A549 (cell line): Measurements from ENCODE around the gene IMPA2. TPM values are rescaled to one million over a fixed set of nuclear protein-coding genes. Genes with fewer than 3 reads are reported as not detected.
"Not testable (repeated sequence)": the region's sequence is repeated elsewhere in the genome, so short reads cannot be mapped to it uniquely, and the experiment has no call there.

ENCODE experiments used
- ATAC-seq, 2 experiments: fragments of 200-7000 bp in 1 of 2; fragments of >200 bp in 1 of 2; cut with Nextera tagmentation in 1 of 2; cut with Tn5 transposase in 1 of 2; 3 replicates each; pipeline versions ENCODE4 v1.8.0 to v1.9.1; 2018 to 2020; ENCODE audit warnings: mild to moderate bottlenecking in 1 of 2, moderate library complexity in 1 of 2
- CTCF ChIA-PET: fragments of 300-600 bp; sonication (Branson Sonifier 250); formaldehyde crosslinking; extraction: SDS; loops from one replicate; lab custom pipeline; 2021; ENCODE audit warnings: antibody characterized with exemption, inconsistent platforms; lab: Yijun Ruan, JAX
- POLR2A ChIA-PET: fragments of 350-600 bp; formaldehyde crosslinking; extraction: SDS; loops from one replicate; lab custom pipeline; 2021; ENCODE audit warnings: antibody characterized with exemption, inconsistent platforms; lab: Yijun Ruan, JAX
- DNase-seq, 2 experiments: peaks; one replicate each; pipeline versions ENCODE4 v3.0.0 to v3.0.0-alpha.2; 2011 to 2016; ENCODE audit warnings: low read depth in 1 of 2, low spot score in 1 of 2
- FAIRE-seq: peaks from 2 replicates; lab custom pipeline; 2011; peaks lifted over from hg19 to GRCh38; lab: Jason Lieb, UNC
- H3K27ac ChIP-seq, 2 experiments: fragments of >200 bp; sonication (Bioruptor Twin); formaldehyde crosslinking; 3 replicates each; pipeline ENCODE4 v1.5.1; 2016 to 2017
- H3K4me1 ChIP-seq: fragments of >200 bp; sonication (Bioruptor Twin); formaldehyde crosslinking; 3 replicates; pipeline ENCODE4 v1.6.1; 2016
- H3K4me2 ChIP-seq: fragments of >200 bp; sonication (Bioruptor Twin); formaldehyde crosslinking; 3 replicates; pipeline ENCODE4 v1.6.1; 2016
- H3K4me3 ChIP-seq: fragments of >200 bp; sonication (Bioruptor Twin); formaldehyde crosslinking; 3 replicates; pipeline ENCODE4 v1.5.1; 2016
- H3K9me3 ChIP-seq: fragments of >200 bp; sonication (Bioruptor Twin); formaldehyde crosslinking; 3 replicates; pipeline ENCODE4 v1.6.1; 2016
- BHLHE40 ChIP-seq: IDR thresholded peaks from 2 replicates; pipeline ENCODE4 v1.6.1; 2012; ENCODE audit warnings: low read depth, low read length, inconsistent platforms
- CEBPB ChIP-seq, 2 experiments: fragments of >200 bp in 1 of 2; sonication (Bioruptor Twin) in 1 of 2; formaldehyde crosslinking in 1 of 2; IDR thresholded peaks; 2 replicates each; pipeline ENCODE4 v1.6.1; 2012 to 2016
- EHMT2 ChIP-seq: fragments of 200-600 bp; sonication (generic); IDR thresholded peaks from 2 replicates; pipeline ENCODE4 v1.6.1; 2016; ENCODE audit warnings: antibody characterized with exemption, low read depth, mild to moderate bottlenecking, moderate library complexity
- FOXS1 ChIP-seq: fragments of 250-450 bp; sonication (Bioruptor Pico); IDR thresholded peaks from 2 replicates; pipeline ENCODE4 v1.5.0; 2020; ENCODE audit warnings: mild to moderate bottlenecking, moderate library complexity
- HDAC2 ChIP-seq: fragments of 200-600 bp; sonication (generic); IDR thresholded peaks from 2 replicates; pipeline ENCODE4 v1.6.1; 2016
- HOXA7 ChIP-seq: fragments of 250-450 bp; sonication (Bioruptor Pico); IDR thresholded peaks from 2 replicates; pipeline ENCODE4 v1.5.0; 2020; ENCODE audit warnings: mild to moderate bottlenecking, moderate library complexity
- KDM1A ChIP-seq: fragments of 200-600 bp; sonication (generic); IDR thresholded peaks from 2 replicates; pipeline ENCODE4 v1.6.1; 2016; ENCODE audit warnings: low read depth, mild to moderate bottlenecking
- MAFK ChIP-seq: fragments of 450-650 bp; IDR thresholded peaks from 2 replicates; pipeline ENCODE4 v1.6.1; 2014; ENCODE audit not compliant: partially characterized antibody
- MYC ChIP-seq: IDR thresholded peaks from 2 replicates; pipeline ENCODE4 v1.6.1; 2012; ENCODE audit warnings: mild to moderate bottlenecking, inconsistent platforms, low read length, improper control_type of control experiment, borderline replicate concordance
- NPAS2 ChIP-seq: fragments of 250-450 bp; sonication (Bioruptor Pico); IDR thresholded peaks from 2 replicates; pipeline ENCODE4 v1.8.0; 2022; ENCODE audit warnings: mild to moderate bottlenecking, moderate library complexity, borderline replicate concordance
- NR3C1 ChIP-seq: fragments of >200 bp; sonication (Bioruptor Twin); formaldehyde crosslinking; IDR thresholded peaks from 3 replicates; pipeline ENCODE4 v1.6.1; 2017
- PHF8 ChIP-seq: fragments of 200-600 bp; sonication (generic); IDR thresholded peaks from 2 replicates; pipeline ENCODE4 v1.6.1; 2016; ENCODE audit warnings: low read depth, mild to moderate bottlenecking, antibody characterized with exemption, moderate library complexity, borderline replicate concordance
- POLR2A ChIP-seq: IDR thresholded peaks from 2 replicates; pipeline ENCODE4 v1.6.1; 2012; ENCODE audit warnings: mild to moderate bottlenecking, low read length
- POLR2AphosphoS2 ChIP-seq: conservative IDR thresholded peaks from 2 replicates; pipeline ENCODE4 v1.6.1; 2012; ENCODE audit warnings: low read length, improper control_type of control experiment, inconsistent platforms
- RARB ChIP-seq: fragments of 250-450 bp; sonication (Bioruptor Pico); IDR thresholded peaks from 2 replicates; pipeline ENCODE4 v1.8.0; 2021; ENCODE audit warnings: mild to moderate bottlenecking, moderate library complexity
- RFX5 ChIP-seq: fragments of 450-650 bp; IDR thresholded peaks from 2 replicates; pipeline ENCODE4 v1.7.1; 2014; ENCODE audit warnings: antibody characterized with exemption, mild to moderate bottlenecking, moderate library complexity
- SREBF2 ChIP-seq: fragments of 450-650 bp; IDR thresholded peaks from 2 replicates; pipeline ENCODE4 v1.6.1; 2014; ENCODE audit warnings: mild to moderate bottlenecking, moderate library complexity
- TFCP2L1 ChIP-seq: fragments of 250-450 bp; sonication (Bioruptor Pico); IDR thresholded peaks from 2 replicates; pipeline ENCODE4 v1.5.0; 2021; ENCODE audit warnings: mild to moderate bottlenecking
- ZNF302 ChIP-seq: fragments of 250-450 bp; sonication (Bioruptor Pico); IDR thresholded peaks from 2 replicates; pipeline ENCODE4 v1.9.0; 2021; ENCODE audit warnings: inconsistent platforms, mild to moderate bottlenecking, moderate library complexity
- WGBS: methylation state at CpG from one replicate; pipeline ENCODE4 v1.1.6; 2017; ENCODE audit errors: missing lambda C conversion rate; 5-methylcytosine and 5-hydroxymethylcytosine counted together
- polyA plus RNA-seq, 4 experiments: library from polyadenylated mRNA; depleted of rRNA in 3 of 4; stranded (reverse); fragments of >200 nt; fragmentation: RNase III in 1 of 4; extraction: RNeasy Plus Mini Kit Qiagen cat#74134 plus additional on column Dnase treatment in 1 of 4; gene quantifications; 2 replicates in 3 of 4; 3 replicates in 1 of 4; pipeline ENCODE4 v1.2.3, GENCODE V29; 2011 to 2017
- TF ChIP-seq, protein P1 (sequence below): fragments of >200 bp; sonication (Bioruptor Twin); formaldehyde crosslinking; IDR thresholded peaks from 2 replicates; pipeline ENCODE4 v1.6.1; 2016
- TF ChIP-seq, protein P2 (sequence below): fragments of 200-600 bp; sonication (generic); IDR thresholded peaks from 2 replicates; pipeline ENCODE4 v1.6.1; 2016; ENCODE audit warnings: antibody characterized with exemption, mild to moderate bottlenecking, moderate library complexity
- TF ChIP-seq, protein P3 (sequence below): fragments of 450-650 bp; IDR thresholded peaks from 2 replicates; pipeline ENCODE4 v1.6.1; 2014; ENCODE audit warnings: antibody characterized with exemption

IMPA2 gene
- polyA plus RNA-seq, 2 of the 4 experiments (the other 2 are of a cell fraction), result 35.1 to 65.3 TPM

DNA sequence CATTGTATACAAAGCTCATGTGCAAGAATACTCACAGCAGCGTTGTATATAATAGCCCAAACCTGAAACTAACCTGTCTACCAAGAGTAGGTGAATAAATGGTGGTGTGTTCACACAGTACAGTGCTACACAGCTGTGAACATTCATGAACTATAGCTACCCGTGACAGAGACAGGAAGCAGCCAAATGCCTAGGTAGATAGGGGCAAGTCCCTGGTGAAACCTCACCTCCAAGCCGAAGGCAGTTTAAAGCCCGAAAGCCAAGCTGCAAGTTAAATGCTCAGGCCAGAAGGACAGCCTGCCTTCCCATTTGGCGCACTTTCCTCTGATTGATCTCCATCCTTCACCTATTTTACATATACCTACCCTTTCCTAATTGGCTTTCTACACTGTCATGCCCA lies 36.5 kb upstream of the IMPA2 start:
- 90% methylated on average over 5 of the region's 5 CpGs for WGBS
- CTCF ChIA-PET, result interaction anchor here (1.1 to 21.3 kb wide), 5 partner anchors 9 to 211 kb away, joined by 3 to 435 read pairs (median 4); partner anchors contain the start of gene IMPA2
- H3K27ac ChIP-seq, result peak overlapping the region in 1 of 2 experiments; percentile 100; a peak in 1 of 6 replicates
- no peak for TF ChIP-seq ZNF302 (CRISPR knock-in tag)
- TF ChIP-seq RFX5, result no peak
- no peak for TF ChIP-seq EHMT2
- no peak for TF ChIP-seq BHLHE40
- TF ChIP-seq, protein P1, sequence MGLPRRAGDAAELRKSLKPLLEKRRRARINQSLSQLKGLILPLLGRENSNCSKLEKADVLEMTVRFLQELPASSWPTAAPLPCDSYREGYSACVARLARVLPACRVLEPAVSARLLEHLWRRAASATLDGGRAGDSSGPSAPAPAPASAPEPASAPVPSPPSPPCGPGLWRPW, result no peak
- no peak for TF ChIP-seq POLR2A
- TF ChIP-seq HOXA7 (CRISPR knock-in tag), result no peak
- TF ChIP-seq SREBF2, result no peak
- no peak for TF ChIP-seq RARB (CRISPR knock-in tag)
- TF ChIP-seq KDM1A, result no peak
- TF ChIP-seq TFCP2L1, result no peak
- no peak for TF ChIP-seq FOXS1 (CRISPR knock-in tag)
- no peak for TF ChIP-seq NR3C1
- TF ChIP-seq POLR2AphosphoS2, result no peak
- no peak for TF ChIP-seq HDAC2
- TF ChIP-seq, protein P2, sequence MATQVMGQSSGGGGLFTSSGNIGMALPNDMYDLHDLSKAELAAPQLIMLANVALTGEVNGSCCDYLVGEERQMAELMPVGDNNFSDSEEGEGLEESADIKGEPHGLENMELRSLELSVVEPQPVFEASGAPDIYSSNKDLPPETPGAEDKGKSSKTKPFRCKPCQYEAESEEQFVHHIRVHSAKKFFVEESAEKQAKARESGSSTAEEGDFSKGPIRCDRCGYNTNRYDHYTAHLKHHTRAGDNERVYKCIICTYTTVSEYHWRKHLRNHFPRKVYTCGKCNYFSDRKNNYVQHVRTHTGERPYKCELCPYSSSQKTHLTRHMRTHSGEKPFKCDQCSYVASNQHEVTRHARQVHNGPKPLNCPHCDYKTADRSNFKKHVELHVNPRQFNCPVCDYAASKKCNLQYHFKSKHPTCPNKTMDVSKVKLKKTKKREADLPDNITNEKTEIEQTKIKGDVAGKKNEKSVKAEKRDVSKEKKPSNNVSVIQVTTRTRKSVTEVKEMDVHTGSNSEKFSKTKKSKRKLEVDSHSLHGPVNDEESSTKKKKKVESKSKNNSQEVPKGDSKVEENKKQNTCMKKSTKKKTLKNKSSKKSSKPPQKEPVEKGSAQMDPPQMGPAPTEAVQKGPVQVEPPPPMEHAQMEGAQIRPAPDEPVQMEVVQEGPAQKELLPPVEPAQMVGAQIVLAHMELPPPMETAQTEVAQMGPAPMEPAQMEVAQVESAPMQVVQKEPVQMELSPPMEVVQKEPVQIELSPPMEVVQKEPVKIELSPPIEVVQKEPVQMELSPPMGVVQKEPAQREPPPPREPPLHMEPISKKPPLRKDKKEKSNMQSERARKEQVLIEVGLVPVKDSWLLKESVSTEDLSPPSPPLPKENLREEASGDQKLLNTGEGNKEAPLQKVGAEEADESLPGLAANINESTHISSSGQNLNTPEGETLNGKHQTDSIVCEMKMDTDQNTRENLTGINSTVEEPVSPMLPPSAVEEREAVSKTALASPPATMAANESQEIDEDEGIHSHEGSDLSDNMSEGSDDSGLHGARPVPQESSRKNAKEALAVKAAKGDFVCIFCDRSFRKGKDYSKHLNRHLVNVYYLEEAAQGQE, result no peak
- no peak for TF ChIP-seq PHF8
- TF ChIP-seq NPAS2 (CRISPR knock-in tag), result no peak
- H3K4me2 ChIP-seq, result no peak overlapping the region
- ATAC-seq (no peak), FAIRE-seq (no peak), DNase-seq (no peak)
- H3K4me3 ChIP-seq, result no peak overlapping the region
- no peaks in the 10 kb centered on the region for H3K9me3 ChIP-seq
- peaks cover 35% of the 10 kb centered on the region for H3K4me1 ChIP-seq
- POLR2A ChIA-PET, result interaction anchor here (4.7 kb wide), 1 partner anchor 37 kb away, joined by 50 read pairs; the partner anchor contains the start of gene IMPA2

DNA sequence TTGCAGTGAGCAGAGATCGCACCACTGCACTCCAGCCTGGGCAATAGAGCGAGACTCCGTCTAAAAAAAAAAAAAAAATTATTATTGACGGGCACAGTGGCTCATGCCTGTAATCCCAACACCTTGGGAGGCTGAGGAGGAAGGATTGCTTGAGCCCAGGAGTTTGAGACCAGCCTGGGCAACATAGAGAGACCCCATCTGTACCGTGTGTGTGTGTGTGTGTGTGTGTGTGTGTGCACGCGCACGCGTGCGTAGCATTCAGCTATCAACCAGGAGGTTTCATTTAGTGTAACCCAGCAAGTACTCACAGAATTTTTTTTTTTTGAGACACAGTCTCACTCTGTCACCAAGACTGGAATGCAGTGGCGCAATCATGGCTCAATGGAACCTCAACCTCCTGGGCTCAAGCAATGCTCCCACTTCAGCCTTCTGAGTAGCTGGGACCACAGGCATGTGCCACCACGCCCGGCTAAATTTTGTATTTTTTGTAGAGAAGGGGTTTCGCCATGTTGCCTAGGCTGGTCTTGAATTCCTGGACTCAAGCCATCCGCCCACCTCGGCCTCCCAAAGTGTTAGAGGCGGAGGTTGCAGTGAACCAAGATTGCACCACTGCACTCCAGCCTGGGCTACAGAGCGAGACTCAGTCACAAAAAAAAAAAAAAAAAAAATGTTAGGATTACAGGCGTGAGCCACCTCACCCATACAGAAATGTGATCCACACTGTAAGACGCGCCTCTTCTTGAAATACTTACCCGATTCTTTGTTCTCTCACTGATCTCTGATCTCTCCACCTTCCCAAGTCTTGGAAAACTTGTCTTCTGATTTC lies 35.3 kb upstream of the IMPA2 start:
- POLR2A ChIA-PET, result interaction anchor here (1.1 to 4.7 kb wide), 5 partner anchors 8 to 49 kb away, joined by 3 to 50 read pairs (median 4); partner anchors contain the start of gene IMPA2
- CTCF ChIA-PET, result interaction anchor here (0.7 to 21.3 kb wide), 7 partner anchors 8 to 212 kb away, joined by 3 to 435 read pairs (median 4); partner anchors contain the start of gene IMPA2

DNA sequence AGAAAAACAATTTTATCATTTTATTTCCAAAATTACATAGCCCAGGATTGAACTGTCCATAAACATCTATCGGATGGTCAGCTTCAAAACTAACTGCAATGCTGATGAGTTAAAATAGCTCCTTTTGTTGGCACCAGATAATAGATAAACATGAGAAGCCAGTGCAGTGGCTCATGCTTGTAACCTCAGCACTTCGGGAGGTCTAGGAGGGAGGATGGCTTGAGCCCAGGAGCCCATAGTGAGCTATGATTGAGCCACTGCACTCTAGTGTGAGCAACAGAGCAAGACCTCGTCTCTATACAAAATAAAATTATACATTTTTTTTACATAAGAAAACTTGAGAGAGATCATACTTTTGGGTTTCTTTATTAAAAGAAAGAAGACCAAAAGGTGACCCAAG lies 34.6 kb upstream of the IMPA2 start:
- POLR2A ChIA-PET, result interaction anchor here (1.1 to 4.7 kb wide), 6 partner anchors 9 to 48 kb away, joined by 3 to 50 read pairs (median 4); partner anchors contain the start of gene IMPA2
- DNase-seq, result no peak
- CTCF ChIA-PET, result interaction anchor here (0.7 to 21.3 kb wide), 7 partner anchors 9 to 93 kb away, joined by 3 to 435 read pairs (median 5); partner anchors contain the start of gene IMPA2

More for the DNA sequence above, 35.3 kb upstream of the IMPA2 start:
- ATAC-seq, DNase-seq, H3K9me3 ChIP-seq, FAIRE-seq: not testable (repeated sequence)
- WGBS, result 81% methylated on average over 17 of the region's 22 CpGs
- peak overlapping the region; percentile 98 to 100 for H3K27ac ChIP-seq
- TF ChIP-seq CEBPB (IDR thresholded peaks at IDR 0.05), result peak in 1 of 2 experiments; percentile 48; a peak in 2 of 4 replicates
- H3K4me2 ChIP-seq, result peak overlapping the region; percentile 76
- H3K4me1 ChIP-seq, result peaks cover 35% of the 10 kb centered on the region
- H3K4me3 ChIP-seq, result peak overlapping the region; percentile 49; the same call in 1 of the 3 replicates

More for the DNA sequence above, 34.6 kb upstream of the IMPA2 start:
- Histone ChIP-seq H3K4me2 (peak overlapping the region; percentile 76), H3K4me3 (peak overlapping the region; percentile 49), H3K9me3 (no peaks in the 10 kb centered on the region), H3K27ac (peak overlapping the region; percentile 98 to 100), H3K4me1 (peaks cover 35% of the 10 kb centered on the region)
- ATAC-seq, result peak; percentile 42 to 64; a peak in 3 of 6 replicates
- no peak for TF ChIP-seq MYC
- no peak for TF ChIP-seq POLR2A
- no peak for TF ChIP-seq MAFK
- no peak for TF ChIP-seq KDM1A
- TF ChIP-seq RARB (CRISPR knock-in tag), result no peak
- TF ChIP-seq, protein P3, sequence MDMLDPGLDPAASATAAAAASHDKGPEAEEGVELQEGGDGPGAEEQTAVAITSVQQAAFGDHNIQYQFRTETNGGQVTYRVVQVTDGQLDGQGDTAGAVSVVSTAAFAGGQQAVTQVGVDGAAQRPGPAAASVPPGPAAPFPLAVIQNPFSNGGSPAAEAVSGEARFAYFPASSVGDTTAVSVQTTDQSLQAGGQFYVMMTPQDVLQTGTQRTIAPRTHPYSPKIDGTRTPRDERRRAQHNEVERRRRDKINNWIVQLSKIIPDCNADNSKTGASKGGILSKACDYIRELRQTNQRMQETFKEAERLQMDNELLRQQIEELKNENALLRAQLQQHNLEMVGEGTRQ, result no peak
- TF ChIP-seq FOXS1 (CRISPR knock-in tag), result no peak
- WGBS, result 23% methylated on average over 3 of the region's 3 CpGs
- FAIRE-seq, result no peak
